HepG2 (cell line): ENCODE measurements around the gene TAC3. TPM values are rescaled to one million over a fixed set of nuclear protein-coding genes. Genes with fewer than 3 reads are reported as not detected.

Experiments used
- ATAC-seq: fragments of 200-7000 bp; cut with Tn5 transposase; 3 replicates; pipeline ENCODE4 v1.9.1; 2020; ENCODE audit warnings: mild to moderate bottlenecking, moderate library complexity
- BruUV-seq: library from RNA; stranded (reverse); fragments of 400-500 nt; replicated peaks from 2 replicates; lab custom pipeline; 2021; lab: Mats Ljungman, UMichigan
- CTCF ChIA-PET: fragments of 300-600 bp; formaldehyde crosslinking; extraction: SDS; loops from one replicate; lab custom pipeline; 2021; ENCODE audit warnings: low total read pairs, inconsistent platforms, low intra/inter-chr PET ratio; lab: Yijun Ruan, JAX
- POLR2A ChIA-PET: fragments of 350-600 bp; sonication (Branson Sonifier 250); formaldehyde crosslinking; loops from one replicate; lab custom pipeline; 2020; ENCODE audit warnings: antibody characterized with exemption, inconsistent platforms; lab: Yijun Ruan, JAX
- DNase-seq: peaks from one replicate; pipeline ENCODE4 v3.0.0-alpha.2; 2015; ENCODE audit warnings: low spot score
- FAIRE-seq: peaks from 3 replicates; lab custom pipeline; 2011; peaks lifted over from hg19 to GRCh38; lab: Jason Lieb, UNC
- H2AFZ ChIP-seq: one replicate; pipeline ENCODE4 v1.6.1; 2011; ENCODE audit warnings: low read length, inconsistent platforms
- H3K27ac ChIP-seq: fragments of 300-600 bp; 3 replicates; pipeline ENCODE4 v1.8.0; 2011; ENCODE audit warnings: mixed run types, mild to moderate bottlenecking, mixed read lengths, low read length, inconsistent platforms; ENCODE audit not compliant: insufficient read depth; ENCODE audit errors: extremely low read length
- H3K27me3 ChIP-seq, 2 experiments: fragments of 200-600 bp in 1 of 2; 2 replicates in 1 of 2; 3 replicates in 1 of 2; pipeline versions ENCODE4 v1.6.0 to v1.8.0; 2011; ENCODE audit warnings: low read length in 2 of 2, mild to moderate bottlenecking in 2 of 2, moderate library complexity in 2 of 2, inconsistent platforms in 1 of 2; ENCODE audit not compliant: insufficient read depth in 2 of 2, control insufficient read depth in 1 of 2
- H3K36me3 ChIP-seq, 2 experiments: fragments of 200-600 bp in 1 of 2; replicated peaks in 1 of 2; 2 replicates in 1 of 2; 3 replicates in 1 of 2; pipeline versions ENCODE4 v1.5.1 to v1.8.0; 2011; ENCODE audit warnings: low read length in 2 of 2, inconsistent platforms in 1 of 2; ENCODE audit not compliant: insufficient read depth in 2 of 2, control insufficient read depth in 1 of 2
- H3K4me1 ChIP-seq: 2 replicates; pipeline ENCODE4 v1.5.1; 2012; ENCODE audit warnings: low read length, inconsistent platforms; ENCODE audit not compliant: insufficient read depth
- H3K4me2 ChIP-seq: 2 replicates; pipeline ENCODE4 v1.6.0; 2011; ENCODE audit warnings: low read depth, low read length, inconsistent platforms
- H3K4me3 ChIP-seq, 3 experiments: fragments of 200-600 bp in 1 of 3; sonication (generic), shearing (Covaris generic) in 1 of 3; replicated peaks in 1 of 3; 2 replicates each; pipeline ENCODE4 v1.5.1; 2011 to 2016; ENCODE audit warnings: low read length in 3 of 3, inconsistent platforms in 2 of 3, low read depth in 2 of 3, mild to moderate bottlenecking in 2 of 3, control low read depth in 1 of 3, mixed read lengths in 1 of 3; ENCODE audit not compliant: insufficient read depth in 1 of 3
- H3K79me2 ChIP-seq: one replicate; pipeline ENCODE4 v1.6.1; 2011; ENCODE audit warnings: low read length, inconsistent platforms; ENCODE audit not compliant: insufficient read depth
- H3K9ac ChIP-seq: 2 replicates; pipeline ENCODE4 v1.6.0; 2011; ENCODE audit warnings: mild to moderate bottlenecking, low read depth, low read length, inconsistent platforms; ENCODE audit not compliant: insufficient read depth
- H3K9me3 ChIP-seq: 2 replicates; pipeline ENCODE4 v1.5.1; 2012; ENCODE audit warnings: mild to moderate bottlenecking, low read length
- H4K20me1 ChIP-seq: 2 replicates; pipeline ENCODE4 v1.6.0; 2011; ENCODE audit warnings: inconsistent platforms, mild to moderate bottlenecking, low read length, moderate library complexity; ENCODE audit not compliant: insufficient read depth
- ARNTL ChIP-seq: sonication (generic); formaldehyde crosslinking; IDR thresholded peaks from 2 replicates; pipeline ENCODE4 v1.4.0; 2020; ENCODE audit warnings: mild to moderate bottlenecking, missing genetic modification reagents
- NR3C1 ChIP-seq: sonication (generic); formaldehyde crosslinking; IDR thresholded peaks from 2 replicates; pipeline ENCODE4 v1.4.0; 2020; ENCODE audit warnings: missing genetic modification reagents
- RARG ChIP-seq: sonication (generic); formaldehyde crosslinking; IDR thresholded peaks from 2 replicates; pipeline ENCODE4 v1.4.0; 2020; ENCODE audit warnings: low read depth, mild to moderate bottlenecking, missing genetic modification reagents
- RFX3 ChIP-seq: IDR thresholded peaks from 2 replicates; pipeline ENCODE4 v1.6.1; 2016; ENCODE audit warnings: missing biosample characterization, missing genetic modification reagents
- YY1 ChIP-seq: IDR thresholded peaks from 2 replicates; pipeline ENCODE4 v1.6.1; 2011; ENCODE audit warnings: low read length, low read depth, moderate library complexity, mild to moderate bottlenecking; ENCODE audit not compliant: insufficient read depth, insufficient replicate concordance
- ZNF264 ChIP-seq: sonication (generic); formaldehyde crosslinking; IDR thresholded peaks from 2 replicates; pipeline ENCODE4 v1.4.0; 2020; ENCODE audit warnings: missing genetic modification reagents
- ZNF296 ChIP-seq: sonication (generic); formaldehyde crosslinking; conservative IDR thresholded peaks from 2 replicates; pipeline ENCODE4 v1.5.0; 2020; ENCODE audit warnings: mild to moderate bottlenecking, missing genetic modification reagents
- ZNF749 ChIP-seq: sonication (generic); formaldehyde crosslinking; IDR thresholded peaks from 2 replicates; pipeline ENCODE4 v1.8.0; 2022; ENCODE audit warnings: mild to moderate bottlenecking, missing genetic modification reagents, moderate library complexity, borderline replicate concordance
- ZNF772 ChIP-seq: sonication (generic); formaldehyde crosslinking; IDR thresholded peaks from 2 replicates; pipeline ENCODE4 v1.5.0; 2020; ENCODE audit warnings: mild to moderate bottlenecking, missing genetic modification reagents
- WGBS: methylation state at CpG from one replicate; pipeline ENCODE4 v1.1.6; 2017; ENCODE audit warnings: low lambda C conversion rate; 5-methylcytosine and 5-hydroxymethylcytosine counted together
- in situ Hi-C: cut with HindIII; loops from 2 replicates; pipeline ENCODE4 v1.10.0; 2017; ENCODE audit warnings: low pct_unique_long_range_greater_than_20kb; ENCODE audit not compliant: extremely low pct_ligation_motif_present
- intact Hi-C: fragments of 100-400 bp; cut with micrococcal nuclease; formaldehyde crosslinking; loops from one replicate; pipeline ENCODE4 v1.10.0; 2022; ENCODE audit not compliant: unreplicated experiment
- polyA plus RNA-seq, 8 experiments: library from polyadenylated mRNA; depleted of rRNA in 3 of 8; stranded (reverse) in 7 of 8; unstranded in 1 of 8; fragments of >200 nt; fragmentation: Illumina TruSeq in 4 of 8; extraction: Trizol in 4 of 8; gene quantifications; 2 replicates each; pipeline versions ENCODE4 v1.2.1 to v1.2.3, GENCODE V29; 2011 to 2016; ENCODE audit warnings: low read depth in 4 of 8, missing spikeins in 1 of 8, mixed read lengths in 1 of 8; ENCODE audit not compliant: insufficient read depth in 1 of 8
- total RNA-seq, 5 experiments: library from RNA; depleted of rRNA; stranded (reverse); fragments of >200 nt; fragmentation: Illumina TruSeq; extraction: Trizol; gene quantifications; 2 replicates each; pipeline ENCODE4 v1.2.3, GENCODE V29; 2016; ENCODE audit warnings: low read depth in 1 of 5
- TF ChIP-seq, protein P1 (sequence below): sonication (generic); formaldehyde crosslinking; IDR thresholded peaks from 2 replicates; pipeline ENCODE4 v1.9.0; 2022; ENCODE audit warnings: low read depth, missing genetic modification reagents
- TF ChIP-seq, protein P2 (sequence below): sonication (generic); formaldehyde crosslinking; IDR thresholded peaks from 2 replicates; pipeline ENCODE4 v1.4.0; 2020; ENCODE audit warnings: missing genetic modification reagents

Gene TAC3
- total and polyA plus RNA-seq, 2 of the 13 experiments (the other 11 are each of a cell fraction or from before 2014, with no cell fraction given): 0.13 to 0.15 TPM

DNA sequence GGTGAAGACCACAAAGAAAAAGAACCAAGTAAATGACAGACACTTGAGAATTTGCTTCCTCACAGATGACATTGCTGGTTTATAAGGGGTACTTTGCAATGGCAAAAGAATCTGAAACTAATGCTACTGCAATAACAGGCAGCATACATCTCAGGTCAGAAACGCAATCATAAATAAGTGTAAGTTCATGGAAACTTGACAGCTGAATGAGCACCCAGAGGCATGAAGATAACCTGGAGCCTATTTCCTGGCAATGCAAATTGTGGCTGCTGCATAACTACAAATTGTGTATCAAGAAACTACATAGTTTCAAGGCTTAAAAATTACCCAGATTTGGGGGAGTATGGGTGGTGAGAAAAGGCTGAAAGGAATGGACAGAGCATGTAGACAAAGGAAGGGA lies 42.1 kb upstream of the TAC3 start:
- in situ Hi-C loops: no loop called here
- Histone ChIP-seq H3K4me3 (no peak overlapping the region), H3K9me3 (no peaks in the 10 kb centered on the region), H3K9ac (no peak overlapping the region), H3K79me2 (no peaks in the 10 kb centered on the region), H2AFZ (no peak overlapping the region), H3K4me2 (no peak overlapping the region), H3K27me3 (no peaks in the 10 kb centered on the region), H4K20me1 (no peaks in the 10 kb centered on the region), H3K27ac (no peak overlapping the region), H3K4me1 (no peaks in the 10 kb centered on the region), H3K36me3 (peaks cover 7 to 30% of the 10 kb centered on the region in 2 experiments)
- intact Hi-C loops: no loop called here
- no TSS peak for BruUV-seq
- CTCF ChIA-PET: no interaction called here
- no peak for ATAC-seq
- WGBS: 100% methylated on average over 1 of the region's 1 CpG
- TF ChIP-seq ZNF772: no peak
- TF ChIP-seq YY1: no peak
- TF ChIP-seq ZNF296 (CRISPR knock-in tag): no peak
- TF ChIP-seq ZNF264 (CRISPR knock-in tag): no peak
- TF ChIP-seq ARNTL (CRISPR knock-in tag): no peak
- FAIRE-seq: no peak
- no peak for DNase-seq
- POLR2A ChIA-PET: interaction anchor here (1.5 kb wide), 1 partner anchor 10 kb away, joined by 3 read pairs; no protein-coding TSS in a partner anchor

DNA sequence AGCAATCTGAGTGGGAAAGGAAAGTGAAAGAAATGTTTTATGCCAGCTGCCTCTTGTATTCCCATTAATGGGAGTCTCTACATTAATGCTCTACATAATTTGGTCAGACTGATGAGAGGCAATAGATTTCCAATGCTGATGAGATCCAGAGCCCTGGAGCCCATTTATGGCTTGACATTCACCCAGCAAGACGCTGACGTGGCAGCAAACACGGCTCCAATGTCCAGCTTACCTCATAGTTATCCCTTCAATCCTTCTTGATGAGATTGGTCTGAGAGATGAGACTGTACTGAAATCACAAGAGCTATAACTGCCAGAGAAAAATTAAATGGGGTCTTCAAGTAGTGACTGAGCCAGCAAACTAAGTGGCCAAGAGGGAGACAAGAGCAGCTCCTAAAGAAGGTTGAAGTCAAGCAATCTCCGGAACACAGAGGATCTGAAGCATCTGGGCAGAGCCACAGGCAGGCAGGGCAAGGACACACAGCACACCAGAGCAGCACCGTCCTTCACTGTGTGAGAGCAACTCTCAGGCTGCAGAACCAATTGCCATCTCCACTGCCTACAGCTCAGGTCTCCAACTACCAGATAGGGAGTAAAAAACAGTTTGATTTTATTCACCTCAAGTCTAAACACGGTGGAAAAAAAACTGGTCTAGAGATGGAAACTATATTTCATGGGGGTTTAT lies 40.9 kb upstream of the TAC3 start:
- DNase-seq: no peak
- ATAC-seq: no peak
- BruUV-seq: no TSS peak
- Histone ChIP-seq H3K4me1 (no peaks in the 10 kb centered on the region), H3K36me3 (peaks cover 7 to 24% of the 10 kb centered on the region in 2 experiments), H3K27me3 (no peaks in the 10 kb centered on the region), H3K9ac (no peak overlapping the region), H4K20me1 (no peaks in the 10 kb centered on the region), H3K79me2 (no peaks in the 10 kb centered on the region), H3K27ac (no peak overlapping the region), H3K4me2 (no peak overlapping the region), H3K4me3 (no peak overlapping the region), H3K9me3 (no peaks in the 10 kb centered on the region), H2AFZ (no peak overlapping the region)
- FAIRE-seq: no peak
- in situ Hi-C loops (no loop called here), intact Hi-C loops (no loop called here)
- WGBS: 98% methylated on average over 6 of the region's 6 CpGs
- POLR2A ChIA-PET: no interaction called here
- TF ChIP-seq RFX3 (CRISPR knock-in tag): no peak
- TF ChIP-seq, protein P1, sequence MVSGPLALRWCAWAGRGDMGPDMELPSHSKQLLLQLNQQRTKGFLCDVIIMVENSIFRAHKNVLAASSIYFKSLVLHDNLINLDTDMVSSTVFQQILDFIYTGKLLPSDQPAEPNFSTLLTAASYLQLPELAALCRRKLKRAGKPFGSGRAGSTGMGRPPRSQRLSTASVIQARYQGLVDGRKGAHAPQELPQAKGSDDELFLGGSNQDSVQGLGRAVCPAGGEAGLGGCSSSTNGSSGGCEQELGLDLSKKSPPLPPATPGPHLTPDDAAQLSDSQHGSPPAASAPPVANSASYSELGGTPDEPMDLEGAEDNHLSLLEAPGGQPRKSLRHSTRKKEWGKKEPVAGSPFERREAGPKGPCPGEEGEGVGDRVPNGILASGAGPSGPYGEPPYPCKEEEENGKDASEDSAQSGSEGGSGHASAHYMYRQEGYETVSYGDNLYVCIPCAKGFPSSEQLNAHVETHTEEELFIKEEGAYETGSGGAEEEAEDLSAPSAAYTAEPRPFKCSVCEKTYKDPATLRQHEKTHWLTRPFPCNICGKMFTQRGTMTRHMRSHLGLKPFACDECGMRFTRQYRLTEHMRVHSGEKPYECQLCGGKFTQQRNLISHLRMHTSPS (CRISPR knock-in tag): no peak
- TF ChIP-seq RARG (CRISPR knock-in tag): no peak
- TF ChIP-seq, protein P2, sequence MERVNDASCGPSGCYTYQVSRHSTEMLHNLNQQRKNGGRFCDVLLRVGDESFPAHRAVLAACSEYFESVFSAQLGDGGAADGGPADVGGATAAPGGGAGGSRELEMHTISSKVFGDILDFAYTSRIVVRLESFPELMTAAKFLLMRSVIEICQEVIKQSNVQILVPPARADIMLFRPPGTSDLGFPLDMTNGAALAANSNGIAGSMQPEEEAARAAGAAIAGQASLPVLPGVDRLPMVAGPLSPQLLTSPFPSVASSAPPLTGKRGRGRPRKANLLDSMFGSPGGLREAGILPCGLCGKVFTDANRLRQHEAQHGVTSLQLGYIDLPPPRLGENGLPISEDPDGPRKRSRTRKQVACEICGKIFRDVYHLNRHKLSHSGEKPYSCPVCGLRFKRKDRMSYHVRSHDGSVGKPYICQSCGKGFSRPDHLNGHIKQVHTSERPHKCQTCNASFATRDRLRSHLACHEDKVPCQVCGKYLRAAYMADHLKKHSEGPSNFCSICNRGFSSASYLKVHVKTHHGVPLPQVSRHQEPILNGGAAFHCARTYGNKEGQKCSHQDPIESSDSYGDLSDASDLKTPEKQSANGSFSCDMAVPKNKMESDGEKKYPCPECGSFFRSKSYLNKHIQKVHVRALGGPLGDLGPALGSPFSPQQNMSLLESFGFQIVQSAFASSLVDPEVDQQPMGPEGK (CRISPR knock-in tag): no peak
- no peak for TF ChIP-seq NR3C1 (CRISPR knock-in tag)
- no peak for TF ChIP-seq ZNF749 (CRISPR knock-in tag)
- CTCF ChIA-PET: no interaction called here
